PFSK-1 (cell line): Measurements from ENCODE around the gene OBSL1.

Experiments
- POLR2AphosphoS5 ChIP-seq: IDR thresholded peaks from 2 replicates; pipeline ENCODE4 v1.6.1; 2012; ENCODE audit warnings: low read depth, mild to moderate bottlenecking, control low read depth, low read length, moderate library complexity
- REST ChIP-seq, 2 experiments: IDR thresholded peaks; 2 replicates each; pipeline versions ENCODE4 v1.6.1 to v1.8.0; 2011 to 2012; ENCODE audit warnings: low read depth in 2 of 2, low read length in 2 of 2, control low read depth in 1 of 2, inconsistent platforms in 1 of 2, mild to moderate bottlenecking in 1 of 2, moderate library complexity in 1 of 2; ENCODE audit not compliant: insufficient read depth in 1 of 2
- SIN3A ChIP-seq: IDR thresholded peaks from 2 replicates; pipeline ENCODE4 v1.6.1; 2012; ENCODE audit warnings: mild to moderate bottlenecking, low read length, moderate library complexity, borderline replicate concordance; ENCODE audit not compliant: insufficient read depth
- TAF1 ChIP-seq: IDR thresholded peaks from 2 replicates; pipeline ENCODE4 v1.6.1; 2012; ENCODE audit warnings: low read length, control low read depth, borderline replicate concordance; ENCODE audit not compliant: insufficient read depth

GRCh38 chr2:219514196-219514761 is 57.1 kb downstream of the OBSL1 start, which contains the start of gene ASIC4:
- TF ChIP-seq POLR2AphosphoS5 (no peak), SIN3A (no peak), TAF1 (no peak), REST (IDR thresholded peaks at IDR 0.05; ENCODE audit: insufficient read depth in 1 of 2, low read depth in 2 of 2, low read length in 2 of 2) (no peak)
